GM21423 (cell line): ENCODE results near the gene ANKRD6.

ENCODE experiments used
- ATAC-seq: cut with Tn5 transposase; IDR thresholded peaks from one replicate; pipeline ENCODE4 v1.9.1; 2021; ENCODE audit warnings: mild to moderate bottlenecking, moderate library complexity; ENCODE audit not compliant: unreplicated experiment

ANKRD6 gene

DNA sequence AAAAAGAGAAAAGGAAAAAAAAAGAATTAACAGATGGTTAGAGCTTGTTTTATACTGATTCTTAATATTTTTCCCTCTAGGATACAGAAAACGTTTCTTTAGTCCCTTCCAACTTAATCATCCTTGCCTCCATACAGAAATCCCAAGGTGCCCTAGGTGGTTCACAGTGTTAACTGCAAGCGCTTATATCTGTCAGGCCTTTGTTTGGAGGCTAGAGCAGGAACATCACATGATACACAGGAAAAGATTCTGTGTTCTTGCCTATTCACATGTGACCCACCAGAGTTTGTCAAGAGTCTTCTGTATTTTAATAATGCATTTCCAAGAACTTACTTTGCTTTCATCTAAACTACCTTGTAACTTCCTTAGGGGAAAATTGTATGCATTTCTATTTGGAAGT is 31.3 kb downstream of the ANKRD6 start:
- ATAC-seq = no peak

DNA sequence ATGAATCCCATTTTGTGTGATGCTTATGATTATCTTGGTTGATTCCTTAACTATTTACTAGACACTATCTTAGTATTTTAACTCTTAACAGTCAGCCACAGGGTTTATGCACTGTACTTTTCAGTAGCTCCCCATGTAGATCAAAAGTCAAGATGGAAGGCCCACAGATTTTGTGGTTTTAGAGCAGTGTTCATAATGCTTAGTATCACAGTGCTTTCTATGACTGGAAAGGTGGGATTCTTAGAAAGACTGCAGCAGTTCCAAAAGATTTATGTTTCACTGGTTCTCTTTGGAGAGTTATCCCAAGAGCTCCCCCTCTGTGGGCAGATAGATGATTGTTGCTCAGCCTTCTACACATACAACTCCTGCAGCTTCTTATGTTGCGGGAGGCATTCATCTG is 34.5 kb downstream of the ANKRD6 start:
- ATAC-seq = no peak

DNA sequence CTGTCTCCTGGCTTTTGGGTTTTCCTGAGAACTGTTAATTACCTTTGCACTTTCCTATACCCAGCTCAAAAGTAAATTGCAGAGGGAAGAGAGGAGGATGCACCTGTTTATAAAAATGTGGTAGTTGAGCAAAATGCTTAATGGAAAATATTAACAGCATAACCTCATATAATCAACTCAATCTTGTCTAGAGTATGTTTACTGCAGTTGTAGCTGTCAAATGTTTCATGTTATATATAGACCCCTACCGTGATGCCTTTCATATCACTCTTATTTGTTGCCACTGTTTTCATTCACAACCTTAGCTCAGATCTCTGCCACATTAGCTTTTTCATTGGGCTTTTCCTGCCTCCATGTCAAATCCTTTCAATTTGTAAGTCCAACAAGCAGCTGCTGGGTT is 36.0 kb downstream of the ANKRD6 start:
- no peak for ATAC-seq

DNA sequence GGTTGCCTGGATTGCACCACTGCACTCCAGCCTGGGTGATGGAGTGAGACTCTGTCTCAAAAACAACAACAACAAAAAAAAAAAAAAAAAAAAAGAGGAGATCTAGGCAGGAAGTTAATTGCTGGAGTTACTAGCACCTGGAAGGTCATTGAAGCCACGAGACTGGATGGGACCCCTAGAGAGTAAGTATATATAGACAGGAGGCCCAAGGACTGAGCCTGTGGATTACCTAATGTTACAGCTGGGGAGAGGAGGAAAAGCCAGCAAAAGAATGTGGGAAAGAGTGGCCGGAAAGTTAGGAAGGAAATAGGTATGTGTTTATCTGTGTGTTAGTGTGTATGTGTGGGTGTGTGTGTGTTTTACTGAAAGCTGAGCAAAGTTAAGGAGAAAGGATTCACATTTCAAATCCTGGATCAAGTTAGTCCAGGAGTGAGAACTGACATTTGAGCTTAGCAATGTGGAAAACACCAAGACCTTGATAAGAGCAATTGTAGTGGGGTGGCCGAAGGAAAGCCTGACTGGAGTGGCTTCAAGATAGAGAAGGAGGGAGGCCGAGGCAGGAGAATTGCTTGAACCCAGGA is 38.4 kb downstream of the ANKRD6 start:
- ATAC-seq = no peak

DNA sequence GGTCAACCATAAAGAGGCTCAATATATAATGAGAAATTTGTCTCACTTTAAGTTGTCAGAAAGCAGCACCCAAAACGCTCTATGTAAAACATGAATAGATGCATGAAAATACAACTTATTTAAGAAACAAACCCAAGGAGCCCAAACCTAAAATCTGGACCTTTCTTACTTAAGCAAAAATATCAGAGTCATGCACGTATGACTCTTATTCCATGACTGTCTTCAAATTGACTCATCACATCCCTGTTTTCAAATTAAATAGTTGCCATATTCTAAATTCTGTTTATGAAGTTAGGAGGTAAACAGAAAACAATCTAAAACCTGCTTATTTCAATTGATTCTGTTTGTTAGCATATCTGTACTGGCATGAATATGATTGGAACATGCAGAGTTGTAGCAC is 42.1 kb downstream of the ANKRD6 start:
- ATAC-seq = no peak

DNA sequence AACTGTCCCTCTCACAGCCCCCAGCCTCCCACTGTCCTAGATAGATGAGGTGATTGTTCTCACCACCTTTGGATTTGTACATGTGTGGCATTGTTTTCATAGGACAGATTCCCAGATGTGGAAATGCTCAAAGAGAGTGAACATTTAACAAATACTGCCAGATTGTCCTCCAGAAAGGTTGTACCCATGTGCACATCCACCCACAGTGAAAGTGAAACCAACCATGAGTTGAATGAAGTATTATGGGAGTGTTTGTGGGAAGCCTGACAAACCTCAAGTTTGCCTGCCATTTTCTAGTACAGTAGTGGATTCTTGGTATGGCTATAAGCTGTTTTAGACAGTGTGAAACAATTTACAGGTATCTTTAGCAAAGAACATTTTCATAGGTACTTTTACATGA is 42.7 kb downstream of the ANKRD6 start:
- ATAC-seq = peak; percentile 76

DNA sequence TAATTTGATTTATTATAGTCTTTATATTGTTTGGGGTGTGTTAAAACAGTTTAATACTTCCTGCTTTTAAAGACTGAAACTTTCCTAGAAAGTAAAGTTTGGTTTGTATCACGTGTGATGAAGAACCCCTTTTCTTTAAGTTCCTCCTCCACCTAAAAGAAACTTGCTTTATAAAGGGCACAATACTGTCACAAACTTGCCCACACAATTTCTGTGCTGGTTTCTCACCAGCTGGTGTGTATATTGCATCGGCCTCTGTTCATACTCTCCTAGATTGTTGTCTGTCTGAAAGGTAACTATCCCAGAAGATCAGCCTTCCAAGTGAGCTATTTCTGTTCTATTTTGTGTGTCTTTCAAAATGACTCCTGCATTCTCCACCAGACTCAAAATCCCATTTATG is 46.9 kb downstream of the ANKRD6 start:
- no peak for ATAC-seq

DNA sequence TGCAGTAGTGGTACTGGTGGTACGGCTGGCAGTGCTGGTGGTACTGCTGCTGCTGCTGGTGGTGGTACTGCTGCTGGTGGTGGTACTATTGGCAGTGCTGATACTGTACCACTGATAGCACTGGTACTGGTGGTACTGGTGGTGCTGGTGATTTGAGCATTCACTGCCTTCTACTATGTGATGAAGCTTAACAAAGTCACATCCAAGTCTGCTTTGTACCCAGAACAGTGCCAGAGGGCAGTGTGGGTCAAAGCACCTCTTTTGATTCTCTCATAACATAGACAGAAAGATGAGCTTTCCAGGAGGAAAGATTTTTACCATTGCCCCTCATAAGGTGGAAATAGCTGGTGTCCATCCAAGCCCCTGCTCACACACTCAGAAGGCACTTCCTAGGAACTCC is 48.7 kb downstream of the ANKRD6 start:
- no peak for ATAC-seq

DNA sequence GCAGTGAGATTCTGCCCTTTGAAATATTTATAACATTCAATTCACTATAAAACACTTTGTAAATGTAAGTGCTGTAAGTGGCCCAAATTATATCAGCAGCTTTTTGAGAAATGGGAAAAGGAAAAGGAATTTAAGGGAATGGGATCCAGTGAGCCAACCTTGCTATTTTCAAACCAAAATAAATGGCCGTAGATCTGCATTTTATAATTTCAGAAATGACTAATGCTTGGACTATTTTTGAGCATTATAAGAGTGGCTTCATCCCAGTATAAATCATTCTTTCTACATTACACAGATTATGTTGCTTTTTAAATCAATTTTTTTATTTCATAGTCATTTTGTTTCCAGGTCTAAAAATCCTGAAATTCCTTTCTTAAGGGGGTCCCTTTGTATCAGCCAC is 49.2 kb downstream of the ANKRD6 start:
- ATAC-seq = no peak

DNA sequence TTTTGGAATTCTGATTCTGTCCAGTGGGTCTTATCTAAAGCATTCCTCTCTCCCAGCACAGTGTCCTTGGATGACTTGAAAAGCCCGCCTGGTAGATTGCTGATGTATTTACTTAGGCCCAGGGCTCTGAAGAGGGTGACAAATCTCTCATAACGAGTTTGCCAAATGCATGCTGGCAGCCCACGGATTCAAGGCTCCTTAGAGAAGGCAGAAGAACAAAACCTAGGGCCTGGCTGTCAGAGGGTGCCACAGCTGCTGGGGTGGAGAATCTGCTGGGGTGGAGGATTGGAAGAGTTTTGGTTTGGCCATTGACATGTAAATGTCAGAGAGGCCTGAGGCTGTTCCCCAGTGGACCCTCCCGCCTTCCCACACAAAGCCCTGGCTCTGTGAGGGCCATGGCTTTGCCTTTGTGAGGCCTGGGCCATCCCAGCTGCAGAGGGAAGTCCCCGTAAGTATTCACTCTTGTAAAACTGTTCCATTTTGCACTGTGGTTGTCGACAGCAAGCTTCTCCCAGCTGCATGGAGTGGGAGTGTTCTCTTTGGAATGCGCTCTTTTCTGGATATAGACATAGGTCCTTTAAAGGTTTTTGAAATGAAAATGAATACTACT is 50.3 kb downstream of the ANKRD6 start:
- no peak for ATAC-seq

DNA sequence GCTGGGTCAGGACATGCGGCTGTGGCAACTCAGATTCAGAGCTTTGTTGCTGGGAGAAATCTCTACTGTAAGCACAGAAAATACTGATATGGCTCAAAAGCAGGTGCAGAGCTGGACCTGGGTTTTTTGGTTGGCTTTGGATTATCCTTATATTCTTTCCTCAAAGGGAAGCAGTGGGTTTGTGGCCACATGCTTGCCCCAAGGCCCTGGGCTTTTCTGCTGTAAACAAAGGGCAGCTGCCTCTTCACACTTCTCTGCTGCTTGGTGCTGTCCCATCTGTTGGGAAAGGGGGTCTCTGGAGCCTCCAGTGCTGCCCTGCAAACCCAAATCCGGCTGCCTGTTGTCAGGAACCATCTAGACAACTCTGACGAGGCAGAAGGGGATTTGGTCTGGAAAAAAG is 52.4 kb downstream of the ANKRD6 start:
- ATAC-seq = no peak

DNA sequence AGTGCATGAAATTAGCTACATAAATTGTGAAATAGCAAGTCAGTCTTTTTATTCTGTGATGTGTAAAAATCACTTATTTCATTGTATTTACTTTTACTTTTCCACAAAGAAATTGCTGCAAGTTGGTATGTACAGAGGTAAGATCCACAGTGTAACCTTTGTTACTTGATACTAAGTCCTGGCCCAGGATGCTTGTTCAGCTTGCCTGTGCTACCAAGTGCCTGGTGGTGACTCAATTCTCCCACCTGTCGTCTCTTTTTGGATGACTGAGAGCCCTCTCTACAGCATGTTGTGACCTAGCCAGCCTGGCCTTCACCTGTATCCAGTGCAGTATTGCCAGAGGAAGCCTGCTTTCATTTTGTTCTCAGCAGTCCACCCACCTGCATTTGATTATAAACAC is 54.9 kb downstream of the ANKRD6 start:
- ATAC-seq = no peak

DNA sequence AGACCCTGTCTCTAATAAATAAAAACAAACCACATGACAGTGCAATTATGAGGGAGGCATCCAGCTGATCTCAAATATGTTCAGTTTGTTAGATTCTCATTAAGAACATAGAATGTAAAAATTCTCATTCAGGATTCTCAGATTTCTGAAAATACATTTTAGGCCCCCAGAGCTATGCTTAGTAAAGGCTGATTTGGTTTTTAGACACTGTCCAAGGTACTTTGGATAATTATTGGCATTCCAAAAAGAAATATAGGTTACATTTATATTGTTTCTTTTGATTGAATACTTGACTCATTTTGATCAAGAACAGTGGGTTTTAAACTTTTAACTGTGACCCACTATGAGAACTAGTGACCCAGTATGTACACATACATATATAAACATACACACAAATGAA is 55.5 kb downstream of the ANKRD6 start:
- ATAC-seq = no peak

DNA sequence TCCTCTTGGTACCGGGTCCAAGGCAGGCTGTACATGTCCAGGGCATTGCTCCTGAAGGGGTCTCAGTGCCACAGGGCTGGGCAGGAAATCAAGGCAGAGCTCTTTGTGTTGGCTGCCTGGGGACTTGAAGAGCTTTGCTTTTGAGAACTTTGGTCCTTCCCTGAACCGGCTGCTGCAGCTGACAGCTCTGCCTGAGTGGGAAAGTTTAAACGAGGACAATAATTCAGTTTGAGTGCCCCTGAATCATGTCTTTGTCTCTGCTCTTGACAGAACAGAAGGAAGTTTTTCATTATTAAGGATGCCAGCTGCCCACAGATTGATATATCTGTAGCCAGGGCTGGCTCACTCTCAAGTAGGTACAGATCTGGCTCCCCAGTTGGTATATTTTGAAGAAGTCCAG is 56.1 kb downstream of the ANKRD6 start:
- ATAC-seq = no peak

DNA sequence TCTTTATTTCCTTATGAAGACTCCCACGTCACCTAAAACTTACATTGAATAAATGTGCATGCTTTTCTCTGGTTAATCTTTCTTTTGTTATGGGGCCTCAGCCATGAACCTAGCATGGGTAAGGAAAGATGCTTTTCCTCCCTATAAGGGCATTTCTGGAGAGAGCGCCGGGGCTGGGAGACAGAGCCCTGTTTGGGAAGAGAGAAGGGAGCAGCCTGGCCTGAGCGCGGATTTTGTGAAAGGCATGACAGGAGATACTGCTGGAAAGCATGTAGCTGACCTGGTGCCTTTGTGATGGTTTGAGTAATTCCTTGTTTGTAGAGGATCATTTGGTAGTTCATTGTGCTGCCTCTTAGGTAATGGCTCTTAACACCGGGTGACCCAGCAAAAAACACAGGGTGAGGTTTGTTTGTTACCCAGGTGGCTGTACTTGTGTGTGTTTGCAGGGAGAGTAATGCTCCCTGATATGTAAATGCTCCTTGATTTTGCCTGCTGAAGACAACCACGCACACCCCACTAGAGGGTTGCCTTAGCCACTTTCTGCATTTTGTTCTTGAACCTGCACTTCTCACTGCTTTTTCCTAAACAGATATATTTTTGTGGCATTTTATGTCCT is 59.2 kb downstream of the ANKRD6 start:
- ATAC-seq = no peak

DNA sequence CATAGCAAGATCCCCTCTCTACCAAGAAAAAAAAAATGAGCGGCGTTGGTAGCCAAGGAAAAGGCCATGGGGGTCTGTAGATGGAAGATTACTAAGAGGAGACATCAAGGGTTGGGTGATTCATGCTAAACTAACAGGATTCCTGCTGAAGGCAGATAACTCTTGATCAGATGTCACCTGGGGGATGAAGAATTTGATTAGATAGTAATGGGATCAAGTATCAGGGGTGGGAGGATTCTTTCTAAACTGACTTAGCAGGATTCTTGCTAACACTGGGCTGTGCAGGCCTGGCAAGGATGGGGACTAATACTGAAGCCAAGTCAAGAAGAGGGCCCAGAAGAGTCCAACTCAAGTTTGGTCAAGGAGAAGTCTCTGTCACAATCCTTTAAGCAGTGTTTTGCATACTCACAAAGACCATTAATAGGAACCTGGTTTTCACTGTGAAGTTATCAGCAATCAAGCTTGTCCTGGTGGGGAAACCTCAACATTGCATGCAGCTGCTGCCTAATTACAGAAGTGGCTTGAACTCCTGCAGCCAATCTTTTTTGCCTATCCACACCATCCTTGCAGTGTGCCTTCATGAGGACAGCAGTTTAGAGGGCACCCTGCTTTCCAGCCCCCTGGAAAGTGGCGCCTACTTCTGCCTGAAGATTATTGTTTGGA is 61.3 kb downstream of the ANKRD6 start:
- ATAC-seq = no peak

DNA sequence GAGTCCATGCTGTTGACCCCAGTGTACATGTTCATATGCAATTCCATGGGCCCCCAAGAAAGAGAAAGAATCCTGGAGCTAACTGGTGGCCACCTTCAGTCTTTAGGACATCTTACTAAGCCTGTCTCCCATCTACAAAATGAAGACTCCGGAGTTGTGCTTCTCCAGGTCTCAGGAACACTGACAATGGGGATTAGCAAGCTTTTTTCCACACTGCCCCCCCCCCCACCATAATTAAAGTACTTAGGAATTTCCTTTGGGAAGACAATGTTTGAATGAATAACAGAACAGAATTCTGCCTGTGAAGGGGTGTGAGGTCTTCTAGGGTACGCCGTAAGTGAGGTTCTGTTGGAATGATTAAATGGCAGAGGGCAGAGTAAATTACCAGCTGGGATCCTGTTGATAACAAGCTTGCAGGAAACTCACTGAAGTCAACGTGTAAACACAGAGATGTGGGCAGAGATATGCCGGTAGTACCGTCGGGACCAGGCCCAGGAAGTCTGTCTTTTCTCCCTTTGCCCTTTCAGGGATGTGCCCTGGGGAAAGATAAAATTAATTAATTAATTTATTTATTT is 63.1 kb downstream of the ANKRD6 start:
- ATAC-seq = no peak

DNA sequence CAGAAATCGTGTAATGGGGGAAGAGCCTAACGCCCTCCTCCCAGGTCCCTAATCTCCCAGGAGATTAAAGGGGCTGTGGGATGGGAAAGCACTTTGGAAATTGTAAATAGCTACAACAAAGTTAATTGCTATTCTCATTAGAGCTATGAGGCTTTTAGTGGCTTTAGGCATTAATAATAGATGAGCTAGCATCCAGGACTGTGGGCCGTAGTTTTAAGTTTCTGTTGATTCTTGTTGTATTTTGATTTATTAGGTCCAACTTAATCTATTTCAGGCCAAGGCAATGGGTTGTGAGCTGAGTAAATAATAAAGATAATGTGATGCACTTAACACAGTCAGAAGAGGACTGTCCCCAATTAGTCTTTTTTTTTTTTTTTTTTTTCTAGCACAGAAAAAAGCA is 67.7 kb downstream of the ANKRD6 start:
- no peak for ATAC-seq

DNA sequence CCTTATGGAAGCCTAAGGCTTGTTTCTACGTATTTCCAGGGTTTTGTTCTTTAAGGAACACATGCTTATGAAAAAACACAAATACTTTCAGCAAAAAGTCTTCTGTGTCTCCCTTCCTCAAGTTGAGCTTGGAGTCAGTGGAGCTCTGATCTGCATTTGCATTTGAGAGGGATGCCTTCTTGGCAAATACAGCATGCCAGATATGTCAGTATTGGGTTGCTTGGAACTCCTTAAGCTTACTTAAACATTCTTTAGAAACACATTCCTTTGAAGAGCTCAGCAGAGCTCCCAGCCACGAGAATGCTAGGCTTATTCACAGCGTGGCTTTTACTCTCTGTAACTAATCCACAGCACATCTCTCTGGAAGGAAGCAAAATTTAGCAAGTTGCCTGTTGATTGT is 68.3 kb downstream of the ANKRD6 start:
- ATAC-seq = no peak

DNA sequence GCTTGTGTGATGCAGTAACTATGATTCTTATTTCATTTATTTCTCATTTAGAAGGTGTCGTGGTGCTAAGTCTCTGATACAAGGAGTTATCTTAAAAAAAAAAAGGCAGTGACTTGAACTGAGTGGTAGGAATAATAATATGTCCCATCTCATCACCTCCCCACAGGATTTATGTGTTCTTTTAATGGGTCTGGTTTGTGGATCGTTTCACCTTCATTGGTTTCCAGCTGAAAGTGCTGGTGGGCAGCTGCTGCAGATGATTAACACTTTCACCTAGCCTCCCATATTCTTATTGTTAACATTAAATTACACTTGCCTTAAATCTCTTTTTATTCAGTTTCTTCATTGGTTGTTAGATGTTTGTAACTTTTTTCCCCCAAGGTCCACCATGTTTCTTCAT is 68.8 kb downstream of the ANKRD6 start:
- no peak for ATAC-seq

DNA sequence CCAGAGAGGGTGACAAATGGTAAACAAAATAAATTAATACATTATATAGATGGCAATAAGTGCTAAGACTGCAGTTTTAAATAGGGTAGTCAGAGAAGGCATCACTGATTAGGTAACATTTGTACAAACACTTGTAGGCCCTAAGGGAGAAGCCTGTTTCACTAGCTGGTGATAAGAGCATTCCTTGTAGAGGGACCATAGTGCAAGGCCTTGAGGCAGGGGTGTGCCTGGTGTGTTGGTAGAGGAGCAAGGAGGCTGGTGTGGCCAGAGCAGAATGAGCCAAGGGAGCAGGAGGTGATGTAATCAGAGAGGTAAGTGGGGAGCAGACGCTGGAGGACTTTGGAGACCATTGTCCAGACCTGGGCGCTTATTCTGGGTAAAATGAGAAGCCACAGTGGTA is 70.7 kb downstream of the ANKRD6 start:
- ATAC-seq = no peak

DNA sequence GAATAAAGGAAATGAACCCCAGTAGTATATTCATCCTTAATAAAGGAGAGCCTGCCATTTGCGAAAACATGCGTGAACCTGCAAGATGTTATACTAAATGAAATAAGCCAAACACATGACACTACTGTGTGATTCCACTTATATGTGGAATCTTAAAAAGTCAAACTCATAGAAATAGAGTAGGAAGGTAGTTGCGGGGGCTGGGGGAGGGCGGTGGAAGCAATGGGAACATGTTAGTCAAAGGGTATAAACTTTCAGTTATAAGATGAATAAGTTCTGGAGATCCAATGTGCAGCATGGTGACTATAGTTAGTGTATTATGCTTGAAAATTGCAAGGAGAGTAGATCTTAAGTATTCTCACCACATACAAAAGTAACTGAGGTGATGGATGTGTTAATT is 72.9 kb downstream of the ANKRD6 start:
- ATAC-seq = no peak
